COR-L47 (cell line): ENCODE data around the gene MTAP.

Experiments
- DNase-seq: peaks from one replicate; lab custom pipeline; 2025; lab: John Stamatoyannopoulos, UW

The MTAP gene

GRCh38 chr9:21852754-21853153 is 50.3 kb downstream of the MTAP start:
- no peak for DNase-seq

DNA sequence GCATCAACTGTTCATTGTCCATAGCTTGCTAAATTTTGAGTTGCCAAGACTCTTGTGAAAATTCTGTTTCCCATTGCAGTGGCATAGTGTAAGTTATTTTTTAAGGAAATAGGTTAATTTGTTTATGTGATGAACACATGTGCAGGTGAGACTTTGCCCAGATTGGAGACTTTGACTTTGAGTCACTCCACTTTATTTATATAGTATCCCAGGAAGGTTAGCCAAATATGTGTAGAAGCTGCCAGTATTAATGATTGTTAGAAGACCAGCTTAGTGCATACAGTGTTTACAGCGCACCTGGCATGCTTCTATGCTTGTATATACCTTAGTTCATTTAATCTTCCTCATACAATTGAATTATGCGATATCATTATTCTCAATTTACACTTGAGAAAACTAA is 51.0 kb downstream of the MTAP start:
- no peak for DNase-seq

DNA sequence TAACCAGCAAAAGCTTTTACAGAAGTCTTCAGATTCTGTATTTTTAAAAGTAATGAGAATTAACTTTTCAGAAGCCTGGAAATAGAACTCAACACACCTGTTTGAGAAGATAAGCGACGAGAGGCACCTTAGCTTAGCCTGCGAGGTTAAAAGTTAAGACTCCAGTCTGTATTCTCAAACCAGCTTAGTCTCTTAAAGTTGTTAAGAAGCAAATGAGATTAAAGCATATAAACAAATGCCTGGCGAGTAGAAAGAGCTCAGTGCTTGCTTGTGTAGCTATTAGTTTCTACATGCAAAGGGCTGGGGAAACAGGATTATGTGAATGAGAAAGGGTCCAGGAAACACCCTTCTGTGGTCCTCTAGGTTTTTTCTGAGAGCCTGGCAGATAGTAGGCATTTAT is 51.7 kb downstream of the MTAP start:
- no peak for DNase-seq

- no peak for DNase-seq
These were observed 52.2 kb downstream of the MTAP start for GRCh38 chr9:21854594-21854993.

- no peak for DNase-seq
These were observed 54.1 kb downstream of the MTAP start for GRCh38 chr9:21856301-21857094.

- DNase-seq: no peak
These were observed 60.4 kb downstream of the MTAP start for GRCh38 chr9:21862871-21863270.

DNA sequence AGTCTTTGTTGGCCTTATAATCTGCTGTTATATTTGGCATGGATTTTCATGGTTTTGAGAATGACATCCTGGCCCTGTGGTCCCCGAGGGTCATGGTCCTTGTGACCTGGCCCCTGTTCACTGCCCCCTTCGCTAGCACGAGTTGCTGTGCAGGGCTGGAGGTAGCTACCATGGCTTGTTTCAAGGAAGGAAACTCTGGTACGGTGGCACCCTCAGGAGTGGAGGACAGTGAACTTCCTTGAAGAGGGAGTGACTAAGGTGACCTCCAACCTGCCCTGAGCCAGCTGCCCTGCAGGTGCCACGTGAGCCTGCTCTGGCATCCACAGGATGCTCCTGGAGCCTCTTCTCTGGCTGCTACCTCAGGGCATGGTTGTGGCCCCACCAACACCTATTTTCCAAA is 62.1 kb downstream of the MTAP start:
- DNase-seq: no peak

DNA sequence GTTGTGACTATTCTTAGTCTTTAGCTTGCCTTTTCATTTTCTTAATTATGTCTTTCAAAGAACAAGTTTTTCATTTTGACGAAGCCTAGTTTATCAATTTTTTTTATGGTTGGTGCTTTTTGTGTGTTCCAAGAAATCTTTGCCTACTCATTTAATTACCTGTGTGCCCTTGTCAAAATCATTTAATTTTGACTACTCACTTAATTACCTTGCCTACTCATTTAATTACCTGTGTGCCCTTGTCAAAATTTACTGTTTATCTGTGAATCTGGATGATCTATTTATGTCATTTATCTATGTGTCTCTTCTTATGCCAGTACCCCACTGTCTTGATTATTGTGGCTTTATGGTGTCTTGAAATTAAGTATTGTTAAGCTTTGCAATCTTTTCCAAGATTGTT is 63.9 kb downstream of the MTAP start:
- DNase-seq: no peak

DNA sequence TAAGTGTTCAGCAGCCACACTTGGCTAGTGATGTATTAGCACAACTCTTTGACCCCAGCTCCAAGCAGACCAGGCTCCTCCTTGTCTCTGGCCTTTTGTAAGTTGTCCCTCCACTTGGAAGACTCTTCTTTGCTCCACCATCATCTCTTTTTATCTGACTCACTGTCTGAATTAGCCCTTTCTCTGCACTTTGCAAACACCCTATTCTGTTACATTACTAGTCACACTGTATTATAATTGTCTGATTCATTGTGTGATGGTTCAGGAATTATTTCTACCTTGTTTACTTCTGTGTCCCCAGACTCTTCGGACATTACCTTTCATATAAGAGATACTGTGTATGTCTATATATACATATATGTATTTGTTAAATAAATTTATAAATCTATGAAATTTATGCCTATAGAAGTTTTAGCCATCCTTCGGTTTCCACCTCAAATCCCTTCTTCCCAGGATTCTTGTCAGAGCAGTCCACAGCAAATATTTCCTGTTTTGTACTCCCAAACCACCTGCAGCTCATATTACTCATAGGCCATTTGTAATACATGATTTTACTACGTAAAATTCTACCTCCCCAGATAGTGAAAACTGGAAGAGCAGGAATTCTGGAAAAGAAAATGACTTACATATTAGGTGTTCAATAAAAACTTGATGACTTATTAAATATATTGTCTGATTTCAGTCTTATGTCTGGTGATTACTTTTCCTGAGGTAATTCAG is 69.0 kb downstream of the MTAP start:
- no peak for DNase-seq

DNA sequence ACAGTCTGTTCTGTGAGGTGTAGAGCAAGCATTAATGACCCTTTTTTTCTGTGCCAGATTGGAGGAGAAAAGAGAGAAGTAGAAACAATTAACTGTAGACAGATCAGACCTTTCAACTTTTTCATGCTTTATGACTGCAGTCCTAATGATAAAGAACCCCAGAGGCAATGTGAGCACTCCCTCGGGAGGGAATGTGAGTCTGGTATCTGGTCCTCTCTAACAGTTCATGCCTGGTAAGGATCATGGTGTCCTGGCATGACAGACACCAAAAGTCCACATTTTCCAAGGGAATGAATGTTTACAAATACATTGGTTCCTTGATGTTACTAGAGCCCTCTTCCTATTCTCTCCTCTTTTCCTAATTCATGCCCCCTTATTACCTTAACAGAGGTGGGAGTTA is 70.3 kb downstream of the MTAP start:
- no peak for DNase-seq

DNA sequence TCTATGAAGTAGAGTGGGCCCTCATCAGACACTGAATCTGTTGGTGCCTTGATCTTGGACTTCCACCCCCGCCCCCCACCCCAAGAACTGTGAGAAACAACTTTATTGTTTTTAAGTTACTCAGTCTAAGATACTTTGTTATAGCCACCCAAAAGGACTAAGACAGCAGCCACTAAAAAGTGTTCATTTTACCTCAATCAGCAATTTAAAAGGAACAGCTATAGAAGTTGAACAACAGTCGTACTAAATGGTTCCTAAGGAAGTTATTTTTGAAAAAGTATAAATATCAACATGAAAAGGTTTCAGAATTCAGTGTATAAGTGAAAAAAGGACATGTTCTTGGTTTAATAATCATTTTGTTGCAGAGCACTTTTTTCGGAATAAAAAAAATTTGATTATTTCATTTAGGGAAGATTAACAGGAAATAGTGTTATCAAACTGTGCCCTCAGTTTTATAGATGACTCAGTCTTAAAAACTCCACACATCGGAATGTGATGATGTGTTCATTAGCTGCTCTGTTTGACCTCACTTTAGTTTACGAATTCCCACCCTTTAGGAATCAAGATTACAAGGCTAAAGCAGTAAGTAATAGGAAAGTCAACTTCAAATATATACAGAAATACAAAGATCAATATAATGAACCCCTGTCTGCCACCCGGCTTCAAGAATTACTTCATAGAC is 71.2 kb downstream of the MTAP start:
- DNase-seq: no peak

GRCh38 chr9:21875893-21876292 is 73.5 kb downstream of the MTAP start:
- no peak for DNase-seq

- no peak for DNase-seq
These were observed 81.2 kb downstream of the MTAP start for GRCh38 chr9:21883642-21884041.

- DNase-seq: no peak
These were observed 87.2 kb downstream of the MTAP start for GRCh38 chr9:21889673-21890072.

- no peak for DNase-seq
These were observed 88.3 kb downstream of the MTAP start for GRCh38 chr9:21890696-21891095.

GRCh38 chr9:21901546-21901945 is 99.1 kb downstream of the MTAP start:
- no peak for DNase-seq

DNA sequence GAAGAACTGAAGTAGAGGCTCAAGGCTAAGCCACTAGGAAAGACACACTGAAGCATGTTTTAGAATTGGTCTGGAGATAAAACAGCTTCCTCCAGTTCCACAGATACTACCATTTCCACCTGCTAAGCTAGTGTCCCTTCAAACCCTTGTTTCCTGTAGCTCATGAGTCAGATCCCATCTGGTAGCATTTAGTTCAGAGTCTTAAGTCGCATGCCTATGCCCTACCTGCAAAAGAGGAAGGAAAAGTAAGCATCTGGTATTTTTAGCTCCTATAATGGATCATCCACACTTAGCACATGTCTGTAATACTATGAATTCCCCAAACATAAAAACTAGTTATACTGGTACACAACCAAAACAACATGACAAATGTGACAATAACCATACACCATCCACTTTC is 99.7 kb downstream of the MTAP start:
- no peak for DNase-seq

GRCh38 chr9:21903380-21903965 is 101.0 kb downstream of the MTAP start:
- DNase-seq: no peak

DNA sequence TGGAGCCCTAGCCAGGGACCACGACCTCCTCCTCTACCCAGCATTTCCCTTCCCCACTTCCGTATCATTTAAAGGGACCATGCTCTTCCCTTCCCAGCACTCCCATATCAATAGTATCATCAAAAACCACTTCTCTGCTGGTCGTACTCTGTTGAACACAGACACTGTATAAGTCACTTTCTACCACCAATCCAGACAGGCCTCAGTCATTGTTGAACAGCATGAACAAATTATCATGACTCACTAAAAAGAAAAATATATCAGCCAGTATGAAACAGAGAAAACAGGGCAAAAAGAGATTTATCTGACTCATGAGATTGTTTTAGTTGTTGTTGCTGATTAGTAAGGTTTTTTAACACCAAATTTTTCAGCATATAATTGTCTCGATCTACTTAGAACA is 101.9 kb downstream of the MTAP start:
- no peak for DNase-seq

DNA sequence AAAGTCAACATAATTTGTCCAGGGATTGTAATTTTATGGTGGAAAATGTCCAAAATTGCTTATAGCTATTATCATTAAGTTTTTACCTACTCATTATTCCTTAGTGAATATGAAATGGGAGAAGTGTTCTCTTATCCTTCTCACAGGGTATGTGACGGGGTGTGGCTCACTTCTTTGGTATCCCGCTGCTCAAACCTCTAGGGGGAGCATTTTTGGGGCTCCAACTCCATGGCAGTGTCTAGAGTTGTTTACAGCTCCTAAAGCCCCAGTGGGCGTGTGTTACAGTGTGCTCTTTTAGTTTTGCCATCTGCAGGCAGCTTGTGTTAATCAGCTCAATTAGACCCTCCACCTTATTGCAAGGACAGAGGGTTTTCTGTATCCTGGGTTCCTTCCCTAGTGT is 102.3 kb downstream of the MTAP start:
- no peak for DNase-seq

DNA sequence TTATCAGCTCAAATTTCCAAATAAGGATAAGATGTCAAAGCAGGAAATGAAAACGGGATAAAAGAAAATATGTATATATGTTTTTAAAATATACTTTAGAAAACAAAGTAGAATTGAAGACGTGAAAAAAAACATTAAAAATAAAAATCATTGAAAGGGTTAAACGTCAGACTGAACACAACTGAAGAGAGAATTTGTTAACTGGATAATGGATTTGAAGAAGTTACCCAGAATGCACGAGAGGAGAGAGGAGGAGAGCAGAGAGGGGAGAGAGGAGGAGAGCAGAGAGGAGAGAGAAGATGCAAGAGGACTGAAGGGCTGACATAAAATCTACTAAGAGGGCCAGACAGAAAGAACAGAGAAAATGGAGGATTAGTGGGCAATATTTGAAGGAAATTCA is 103.8 kb downstream of the MTAP start:
- DNase-seq: no peak

- DNase-seq: no peak
These were observed 104.4 kb downstream of the MTAP start for GRCh38 chr9:21906881-21907280.
